ENCODE data around the gene FMNL2.

- TF ChIP-seq CTCF (IDR thresholded peaks at IDR 0.05 in 4 of 5, conservative IDR thresholded peaks at IDR 0.05 in 1 of 5) (no peak), POLR2A (IDR thresholded peaks at IDR 0.05) (no peak)
These were observed 14.4 kb downstream of the FMNL2 start for GRCh38 chr2:152349416-152349815.

All from gastrocnemius medialis (tissue), 4 donors.